Hypothalamus (tissue), 51 donors: ENCODE results near the gene DRGX.

Experiments
- DNase-seq, 51 donors: peaks; one replicate each; lab custom pipeline; 2025; lab: John Stamatoyannopoulos, UW

DRGX gene

DNA sequence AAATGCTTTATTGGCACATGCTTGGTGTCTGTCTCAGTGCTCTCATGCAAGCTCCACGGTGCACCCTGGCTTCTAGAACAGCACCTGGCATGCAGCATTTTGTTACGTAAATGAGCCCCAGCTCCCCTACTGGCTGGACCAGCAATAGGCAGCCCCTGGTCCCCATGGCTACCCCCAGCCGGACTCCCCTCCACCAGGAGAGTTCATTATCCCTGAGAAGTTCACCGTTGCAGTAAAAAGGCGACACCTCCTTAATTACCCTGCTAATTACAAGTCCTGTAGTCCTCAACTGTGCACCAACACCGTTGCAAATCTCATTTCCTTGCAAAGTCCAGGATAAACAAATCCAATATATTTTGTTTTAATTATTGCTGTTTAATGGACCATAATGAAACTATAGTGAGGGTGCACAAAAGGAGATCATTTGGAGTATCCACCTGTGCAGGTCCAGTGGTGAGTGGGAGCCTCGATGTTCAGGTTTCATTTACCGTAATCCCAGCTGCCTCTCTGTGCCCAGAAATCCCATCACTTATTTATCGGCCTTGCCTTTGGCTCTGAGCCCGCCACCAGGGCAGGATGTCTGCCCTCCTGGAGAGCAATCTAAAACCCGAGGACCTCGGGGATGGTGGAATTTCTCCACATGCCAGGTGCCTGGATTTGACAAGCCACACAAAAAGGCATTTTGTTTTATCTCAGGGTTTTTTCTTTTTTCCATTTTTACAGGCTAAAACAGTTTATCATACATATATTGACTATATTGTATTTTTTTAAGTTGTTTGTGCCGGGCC, 12.8 kb upstream of the DRGX start:
- no peak for DNase-seq

DNA sequence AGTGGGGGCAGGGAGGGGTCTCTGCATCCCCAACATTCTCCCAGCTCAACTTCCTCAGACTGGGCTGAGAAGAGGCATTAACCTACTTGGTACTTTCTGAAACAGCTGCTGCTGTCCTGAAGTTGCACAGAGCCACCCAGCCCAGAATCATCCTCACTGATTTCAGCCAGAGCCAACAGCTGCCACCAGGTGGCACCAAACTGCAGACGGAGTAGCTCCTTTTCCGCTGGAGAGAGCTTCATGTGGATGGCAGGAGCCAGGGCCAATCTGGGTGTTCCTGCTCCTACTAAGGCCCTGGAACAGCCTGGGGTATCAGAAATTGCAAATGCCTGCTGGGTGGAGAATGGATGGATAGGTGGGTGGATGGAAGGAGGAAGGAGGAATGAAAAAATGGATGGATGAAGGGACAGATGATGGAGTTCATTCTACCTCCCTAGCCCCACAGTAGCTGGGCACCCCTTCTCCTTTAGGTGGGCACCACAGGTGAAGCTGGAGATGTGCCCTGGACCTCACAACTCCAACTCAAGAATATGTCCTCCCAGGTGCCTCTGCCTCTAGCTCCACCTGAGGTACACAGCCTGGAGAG, 11.8 kb upstream of the DRGX start:
- peak in 45 of 51 donors; percentile 7 to 82 (median 49) for DNase-seq

DNA sequence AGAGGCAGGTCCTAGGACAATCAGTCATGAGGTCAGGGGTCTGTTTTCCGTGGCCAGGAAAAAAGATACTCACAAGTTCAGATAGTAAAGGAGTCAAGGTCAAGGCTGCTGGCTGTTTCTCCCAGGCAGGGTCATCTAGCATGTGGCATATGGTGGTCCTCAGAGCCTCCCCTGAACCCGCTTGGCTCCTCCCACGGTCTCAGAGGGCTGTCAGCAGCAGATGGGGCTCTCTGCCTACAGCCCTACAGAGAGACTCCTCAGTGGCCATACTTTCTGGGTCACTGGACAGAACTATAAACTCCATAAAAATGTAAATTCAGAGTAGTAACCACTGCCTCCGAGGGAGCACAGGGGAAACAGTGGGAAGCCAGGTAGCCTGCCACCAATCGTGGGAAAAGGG, 11.3 kb upstream of the DRGX start:
- DNase-seq, result no peak

DNA sequence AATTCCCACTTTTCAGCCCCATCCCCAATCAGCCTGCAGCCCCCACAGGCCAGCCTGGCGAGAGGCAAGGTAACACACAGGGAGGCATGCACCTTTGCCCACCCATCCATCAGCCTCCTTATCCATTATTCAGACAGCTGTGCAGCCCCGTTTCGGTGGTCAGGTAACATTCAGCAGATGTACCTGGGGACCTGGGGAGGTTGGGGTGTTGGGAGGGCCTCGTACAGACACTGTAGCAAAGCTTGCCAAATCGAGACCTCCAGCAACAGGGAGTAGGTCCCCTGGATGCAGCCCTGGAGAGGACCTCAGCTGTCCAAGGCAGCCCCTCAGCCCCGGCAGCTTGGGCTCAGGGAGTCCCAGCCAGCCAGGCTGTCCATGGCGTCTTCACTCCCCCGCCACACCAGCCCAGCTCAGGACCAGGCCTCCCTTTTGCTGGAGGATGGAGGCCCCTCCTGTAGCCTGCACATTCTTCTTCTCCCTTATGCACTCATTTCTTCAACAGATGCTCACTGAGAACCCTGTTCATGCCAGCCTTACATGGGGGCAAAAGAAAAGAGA, 8.5 kb upstream of the DRGX start:
- DNase-seq, result no peak

GRCh38 chr10:49403363-49403762, 7.5 kb upstream of the DRGX start:
- DNase-seq, result no peak

DNA sequence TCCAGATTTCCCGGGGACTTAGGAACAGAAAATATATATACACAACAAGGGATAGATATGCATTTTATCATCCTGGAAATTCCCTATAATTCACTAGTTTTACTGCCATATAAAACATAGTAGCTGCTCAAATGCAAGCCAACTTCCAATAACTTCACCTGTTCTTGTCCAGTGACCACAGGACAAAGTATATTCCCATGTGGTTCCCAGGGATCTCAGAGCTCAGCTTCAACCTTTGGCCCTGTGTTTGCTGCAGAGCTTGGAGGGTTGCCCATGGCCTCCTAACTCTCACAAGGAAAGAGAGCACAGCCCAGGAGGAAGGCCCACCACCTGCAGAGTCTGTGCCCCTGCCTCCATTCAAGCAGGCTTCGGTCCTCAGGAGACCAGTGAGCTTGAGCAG, 4.5 kb upstream of the DRGX start:
- DNase-seq, result no peak

DNA sequence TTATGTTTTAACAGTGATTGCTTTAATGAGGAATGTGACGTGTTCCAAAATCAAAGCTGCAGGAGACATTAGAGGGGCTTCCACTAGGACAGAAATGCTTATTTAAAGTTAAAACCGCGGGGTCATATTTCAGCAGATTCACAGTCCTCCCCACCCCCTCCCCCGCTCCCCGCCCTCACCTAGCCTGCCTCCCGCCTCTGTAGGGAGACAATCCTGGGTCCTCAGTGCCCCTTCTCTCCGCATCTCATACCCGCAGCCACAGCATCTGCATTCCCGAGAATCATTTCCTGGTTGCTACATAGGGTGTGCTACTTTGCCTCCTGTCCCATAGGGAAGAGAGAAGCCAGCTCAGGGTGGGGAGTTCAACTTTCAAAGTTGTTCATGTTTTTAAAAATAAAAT, 3.1 kb upstream of the DRGX start:
- DNase-seq, result no peak

DNA sequence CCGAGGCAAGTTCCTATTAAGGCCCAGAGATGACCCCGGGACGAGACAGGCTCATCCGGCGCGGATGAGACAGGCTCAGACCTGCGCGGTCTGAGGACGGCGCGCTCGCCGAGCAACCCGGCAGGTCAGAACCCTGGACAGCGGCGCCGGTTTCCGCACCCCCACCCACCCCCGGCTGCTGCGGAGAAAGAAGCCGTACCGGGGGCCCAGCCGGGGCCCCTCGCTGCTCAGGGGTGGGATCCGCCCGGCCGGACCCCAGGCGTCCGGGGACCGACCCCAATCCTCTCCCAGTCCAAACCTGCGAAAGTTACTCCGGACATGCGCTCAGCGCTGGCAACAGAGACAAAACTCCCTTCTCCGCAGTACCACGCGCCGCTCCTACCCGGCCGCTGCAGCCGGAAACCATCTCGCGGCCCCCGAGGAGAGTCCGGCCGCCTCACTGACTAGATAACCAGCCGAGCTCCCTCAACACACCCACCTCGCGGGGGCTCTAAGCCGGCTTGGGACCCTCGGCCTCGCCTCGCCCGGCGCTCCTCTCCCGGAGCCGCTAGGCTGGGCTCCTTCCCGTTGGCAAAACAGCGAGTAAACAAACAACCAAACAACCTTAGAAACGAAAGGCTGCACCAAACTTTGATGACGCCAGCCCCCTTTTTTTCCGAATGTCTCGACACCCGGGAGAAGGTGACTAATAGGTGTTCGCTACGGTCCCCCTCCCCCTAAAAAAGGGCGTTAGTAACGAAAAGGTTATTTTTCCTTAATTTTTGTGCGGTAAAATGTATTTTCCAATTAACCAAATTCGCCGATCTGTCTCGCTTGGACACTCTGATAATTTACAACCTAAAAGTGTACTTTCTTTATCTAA, 2.3 kb upstream of the DRGX start:
- peak in 14 of 51 donors; percentile 6 to 48 (median 15) for DNase-seq

DNA sequence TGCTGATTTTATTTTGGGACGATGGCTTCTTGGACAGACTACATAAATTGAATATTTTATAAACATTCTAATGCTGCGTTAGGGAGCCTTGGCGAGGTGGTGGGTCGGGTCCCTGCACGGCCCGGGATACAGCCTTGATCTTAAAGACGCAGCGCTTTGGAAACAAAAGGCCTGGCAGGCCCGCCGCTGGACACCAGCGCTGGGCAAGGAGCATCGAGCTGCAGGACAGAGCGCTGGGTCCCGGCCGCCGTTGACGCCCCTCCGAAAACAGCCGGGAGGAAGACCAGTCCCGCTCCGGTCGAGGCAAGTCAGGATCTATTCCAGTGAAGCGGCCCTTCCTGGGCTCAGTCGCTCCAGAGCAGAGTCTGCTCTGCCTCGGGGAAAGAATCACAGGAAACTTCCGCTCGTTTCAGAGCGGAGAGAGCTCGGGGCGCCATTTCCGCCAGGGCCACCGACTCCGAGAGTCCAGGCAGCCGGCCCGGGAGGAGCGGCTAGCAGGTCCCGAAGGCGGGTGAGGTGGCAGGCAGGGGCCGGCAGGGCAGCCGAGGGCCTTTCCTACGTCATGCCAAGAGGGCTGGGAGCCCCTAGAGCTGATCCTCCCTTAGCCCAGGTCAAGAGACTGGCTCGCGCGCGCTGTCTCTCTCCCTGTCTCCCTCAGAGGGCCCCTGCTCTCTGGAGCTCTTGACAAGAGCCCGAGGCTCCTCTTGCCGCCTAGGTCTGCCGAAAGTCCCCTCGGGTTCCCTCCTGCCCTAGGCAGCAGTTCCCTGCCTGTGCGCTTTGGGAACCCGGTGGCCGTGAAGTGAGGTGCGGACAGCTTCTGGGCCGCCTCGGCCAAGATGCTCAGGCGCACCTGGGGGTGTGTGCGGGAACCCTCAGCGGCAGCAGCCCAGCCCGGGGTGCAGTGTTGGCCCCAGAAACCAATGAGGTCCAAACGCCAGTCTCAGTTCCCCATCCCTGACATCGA, 1.4 kb upstream of the DRGX start:
- DNase-seq, result no peak

DNA sequence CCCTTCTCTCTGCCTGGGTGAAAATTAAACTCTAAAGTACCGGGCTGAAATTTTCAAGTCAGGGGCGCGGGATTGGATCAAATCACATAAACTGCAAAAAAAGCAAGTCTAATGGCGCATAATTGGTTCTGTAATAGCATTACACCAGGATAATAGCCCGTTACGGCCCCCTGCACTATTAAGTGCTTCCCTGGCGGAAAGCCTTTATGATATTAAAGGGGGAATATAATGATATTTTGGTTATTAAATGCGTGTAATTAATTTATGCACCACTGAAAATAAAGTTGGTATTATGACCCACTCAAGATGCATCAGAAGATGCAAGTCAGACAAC, 744 bp upstream of the DRGX start:
- no peak for DNase-seq

- no peak for DNase-seq
These were observed 752 bp downstream of the DRGX start for GRCh38 chr10:49394933-49395740.

GRCh38 chr10:49393757-49394156, 2.1 kb downstream of the DRGX start:
- no peak for DNase-seq

DNA sequence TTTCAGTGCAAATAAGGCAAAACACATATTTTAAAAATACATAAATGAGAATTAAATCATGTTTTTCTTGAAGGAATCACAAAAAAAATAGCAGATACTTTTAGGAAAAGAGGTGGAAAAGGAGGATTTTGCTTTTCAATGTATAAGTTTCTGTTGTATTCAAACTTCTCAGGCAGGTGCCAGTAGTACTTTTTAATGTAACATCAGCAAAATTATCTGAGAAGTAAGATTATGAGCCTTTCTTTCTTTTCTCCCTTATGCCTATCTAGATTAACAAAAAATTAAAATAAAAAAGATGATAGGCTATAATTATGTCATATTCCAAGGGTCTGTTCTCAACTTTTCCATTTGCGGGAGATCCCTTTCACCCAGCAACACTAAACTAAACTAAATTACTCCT, 2.6 kb downstream of the DRGX start:
- no peak for DNase-seq

- no peak for DNase-seq
These were observed 6.4 kb downstream of the DRGX start for GRCh38 chr10:49389361-49389933.

DNA sequence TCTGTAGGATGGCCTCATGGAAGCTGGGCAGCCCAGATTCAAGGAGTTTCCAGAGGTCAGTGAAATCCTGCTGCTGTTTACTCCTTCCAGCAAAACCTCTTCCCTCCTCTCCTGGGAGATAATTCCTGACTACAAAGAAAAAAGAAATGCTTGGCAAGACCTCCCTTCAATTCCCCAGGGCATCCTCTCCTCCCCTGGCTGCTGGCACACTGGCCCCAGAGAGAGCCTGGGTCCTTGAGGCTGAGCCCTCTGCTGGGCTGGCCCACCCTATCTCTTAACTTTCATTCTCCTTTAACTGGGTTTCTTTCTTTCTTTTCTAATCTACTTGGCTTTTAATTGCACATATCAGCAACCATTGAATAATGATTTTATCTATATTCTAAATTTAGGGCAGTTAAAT, 7.7 kb downstream of the DRGX start:
- DNase-seq, result no peak

DNA sequence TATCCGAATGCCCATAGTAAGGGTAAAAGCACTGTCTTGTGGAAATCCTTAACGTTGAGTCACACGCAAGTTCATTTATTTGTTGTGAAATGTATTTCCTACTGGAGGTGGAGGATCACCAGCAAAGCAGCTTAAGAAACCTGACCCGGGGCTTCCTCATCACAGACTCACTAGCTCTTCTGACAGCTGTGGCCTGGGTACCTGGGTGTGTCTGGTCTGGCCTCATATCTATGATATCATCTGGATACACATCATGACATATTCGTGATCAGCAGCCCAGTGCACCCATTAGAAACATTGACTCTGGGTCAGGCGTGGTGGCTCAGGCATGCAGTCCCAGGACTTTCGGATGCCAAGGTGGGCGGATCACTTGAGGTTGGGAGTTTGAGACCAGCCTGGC, 8.8 kb downstream of the DRGX start:
- DNase-seq, result no peak

DNA sequence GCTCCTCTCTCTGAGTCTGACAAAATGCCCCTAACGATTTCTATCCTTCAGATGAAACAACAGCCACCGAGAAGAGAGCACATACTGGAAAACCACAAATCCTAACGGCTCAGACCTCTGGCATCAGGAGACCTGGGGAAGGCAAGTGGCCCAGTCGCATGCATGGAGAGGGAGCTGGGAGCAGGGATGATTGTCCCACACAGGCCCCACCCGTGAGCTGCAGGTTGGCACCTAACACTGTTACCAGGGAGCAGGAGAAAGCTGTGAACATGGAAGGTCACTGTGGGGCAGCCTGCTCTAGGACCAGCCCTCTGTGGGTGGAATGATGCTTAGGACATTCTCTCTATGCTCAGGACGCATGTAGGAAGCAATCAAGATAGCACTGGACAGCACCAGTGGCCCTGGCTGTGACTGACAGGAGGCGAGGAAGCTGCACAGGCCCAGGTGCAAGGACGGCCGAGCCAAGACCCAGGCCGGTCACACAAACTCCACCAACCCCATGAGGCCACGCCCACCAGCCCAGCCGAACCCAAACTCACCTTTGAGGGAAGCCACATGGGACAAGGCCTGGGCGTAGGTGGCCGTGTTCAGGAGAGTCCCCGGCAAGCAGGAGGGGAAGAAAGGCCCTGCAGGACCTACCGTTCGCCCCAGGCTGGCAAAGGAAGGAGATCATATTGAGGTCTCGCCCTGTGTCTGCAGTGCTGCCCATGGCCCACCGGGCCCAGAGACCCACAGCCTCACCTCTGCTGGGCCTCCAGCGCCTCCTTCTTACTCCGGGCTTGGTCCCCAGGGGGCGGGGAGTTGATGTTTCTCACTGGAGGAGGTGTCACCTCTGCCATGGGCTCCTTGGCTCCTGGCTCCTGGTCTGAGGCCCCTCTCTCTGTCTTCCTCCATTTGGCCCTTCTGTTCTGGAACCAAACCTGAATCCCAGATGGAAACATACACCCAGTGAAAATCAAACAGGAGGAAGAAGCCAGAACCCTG, 9.7 kb downstream of the DRGX start:
- no peak for DNase-seq
